HG03135 (cell line): ENCODE data around the gene MYMK.

Experiments
- ATAC-seq: cut with Tn5 transposase; IDR thresholded peaks from one replicate; pipeline ENCODE4 v1.9.1; 2021; ENCODE audit warnings: mild to moderate bottlenecking, moderate library complexity; ENCODE audit not compliant: unreplicated experiment

MYMK gene

GRCh38 chr9:133520121-133520835 is 4.5 kb downstream of the MYMK start:
- ATAC-seq: no peak

- no peak for ATAC-seq
Measured at GRCh38 chr9:133519693-133520092, 5.1 kb downstream of the MYMK start.

GRCh38 chr9:133518706-133519449 is 5.9 kb downstream of the MYMK start:
- ATAC-seq: no peak

GRCh38 chr9:133518200-133518599 is 6.6 kb downstream of the MYMK start:
- no peak for ATAC-seq

GRCh38 chr9:133517711-133518110 is 7.0 kb downstream of the MYMK start:
- ATAC-seq: no peak

- ATAC-seq: no peak
Measured at GRCh38 chr9:133516961-133517350, 7.8 kb downstream of the MYMK start.

- no peak for ATAC-seq
Measured at GRCh38 chr9:133516256-133516960, 8.4 kb downstream of the MYMK start.

GRCh38 chr9:133515615-133516255 is 9.0 kb downstream of the MYMK start:
- no peak for ATAC-seq

- ATAC-seq: no peak
Measured at GRCh38 chr9:133515240-133515610, 9.5 kb downstream of the MYMK start.

GRCh38 chr9:133514460-133515239 is 10.1 kb downstream of the MYMK start:
- no peak for ATAC-seq

- no peak for ATAC-seq
Measured at GRCh38 chr9:133513214-133514100, 11.3 kb downstream of the MYMK start.

- ATAC-seq: no peak
Measured at GRCh38 chr9:133512253-133513213, 12.2 kb downstream of the MYMK start.

- no peak for ATAC-seq
Measured at GRCh38 chr9:133511607-133512006, 13.2 kb downstream of the MYMK start.

GRCh38 chr9:133510926-133511505 is 13.7 kb downstream of the MYMK start:
- no peak for ATAC-seq

GRCh38 chr9:133509179-133510083 is 15.3 kb downstream of the MYMK start:
- ATAC-seq: no peak

GRCh38 chr9:133508046-133508445 is 16.7 kb downstream of the MYMK start:
- no peak for ATAC-seq
